HG03060 (cell line): ENCODE results near the gene FUS.
"Not testable (repeated sequence)": the region's sequence is repeated elsewhere in the genome, so short reads cannot be mapped to it uniquely, and the experiment has no call there.

Experiments
- ATAC-seq: cut with Tn5 transposase; IDR thresholded peaks from one replicate; pipeline ENCODE4 v1.9.1; 2021; ENCODE audit warnings: low read depth, moderate number of reproducible peaks; ENCODE audit not compliant: unreplicated experiment

Gene FUS

GRCh38 chr16:31143011-31143693, 36.8 kb upstream of the FUS start:
- no peak for ATAC-seq

GRCh38 chr16:31143694-31144148, 36.2 kb upstream of the FUS start:
- ATAC-seq, result no peak

- not testable (repeated sequence) for ATAC-seq
These were observed 35.5 kb upstream of the FUS start for GRCh38 chr16:31144418-31144817.

- ATAC-seq, result no peak
These were observed 34.4 kb upstream of the FUS start for GRCh38 chr16:31145398-31145990.

- ATAC-seq, result no peak
These were observed 32.4 kb upstream of the FUS start for GRCh38 chr16:31147574-31147973.

GRCh38 chr16:31148281-31148728, 31.6 kb upstream of the FUS start:
- ATAC-seq, result no peak

DNA sequence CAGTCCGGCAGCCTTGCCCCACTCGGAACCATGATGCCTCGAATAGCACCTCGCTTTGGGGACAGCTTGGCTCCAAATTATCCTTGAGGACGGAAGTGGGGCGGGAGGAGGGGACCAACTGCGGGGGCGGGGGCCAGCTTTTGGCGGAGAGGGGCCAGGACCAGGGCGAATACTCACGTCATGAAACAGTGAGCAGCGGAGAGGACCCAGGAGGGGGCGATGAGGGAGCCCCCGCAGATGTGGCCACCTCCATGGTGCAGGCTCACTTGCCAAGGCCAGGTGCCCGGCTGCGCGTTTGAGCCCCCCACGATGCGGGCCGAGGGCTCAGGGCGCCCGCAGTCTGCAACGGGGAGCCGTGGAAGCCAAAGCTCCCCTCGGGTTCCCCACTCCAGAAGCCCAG, 31.0 kb upstream of the FUS start:
- no peak for ATAC-seq

DNA sequence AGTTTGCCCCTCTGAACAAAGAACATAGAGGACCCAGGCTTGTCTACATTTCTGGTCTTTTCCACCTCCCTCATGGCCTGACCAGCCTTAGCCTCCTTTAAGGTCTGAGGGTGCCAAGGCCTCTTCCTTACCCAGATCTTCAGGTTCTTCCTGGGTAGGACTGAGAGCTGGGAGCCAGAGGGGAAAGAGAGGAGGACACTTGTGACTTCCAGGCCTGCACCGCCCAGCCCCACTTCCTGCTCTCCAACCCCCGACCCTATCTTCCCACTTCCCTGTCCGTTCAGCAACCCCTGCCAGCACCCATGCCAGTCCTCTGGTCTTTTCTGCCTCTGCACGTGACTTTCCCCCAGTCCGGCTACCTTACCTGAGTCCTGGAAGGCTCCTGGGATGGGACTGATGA, 30.6 kb upstream of the FUS start:
- no peak for ATAC-seq

- ATAC-seq, result no peak
These were observed 29.7 kb upstream of the FUS start, which contains the start of gene PRSS36 for GRCh38 chr16:31149894-31150890. Gene PRSS36, minus strand, starts transcription at chr16:31150066. Its CDS starts 31 bp downstream, at chr16:31150035.

DNA sequence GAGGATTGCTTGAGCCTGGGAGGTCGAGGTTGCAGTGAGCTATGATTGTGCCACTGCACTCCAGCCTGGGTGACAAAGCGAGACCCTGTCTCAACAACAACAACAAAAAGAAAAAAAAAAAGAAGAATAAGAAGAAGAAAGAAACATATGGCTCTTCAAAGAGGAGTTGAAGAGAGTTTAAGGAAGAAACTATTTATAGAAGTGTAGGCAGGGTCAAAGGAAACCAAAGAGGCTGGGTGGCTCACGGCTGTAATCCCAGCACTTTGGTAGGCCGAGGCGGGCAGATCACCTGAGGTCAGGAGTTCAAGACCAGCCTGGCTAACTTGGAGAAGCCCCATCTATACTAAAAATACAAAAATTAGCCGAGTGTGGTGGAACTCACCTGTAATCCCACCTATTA, 29.0 kb upstream of the FUS start:
- not testable (repeated sequence) for ATAC-seq

DNA sequence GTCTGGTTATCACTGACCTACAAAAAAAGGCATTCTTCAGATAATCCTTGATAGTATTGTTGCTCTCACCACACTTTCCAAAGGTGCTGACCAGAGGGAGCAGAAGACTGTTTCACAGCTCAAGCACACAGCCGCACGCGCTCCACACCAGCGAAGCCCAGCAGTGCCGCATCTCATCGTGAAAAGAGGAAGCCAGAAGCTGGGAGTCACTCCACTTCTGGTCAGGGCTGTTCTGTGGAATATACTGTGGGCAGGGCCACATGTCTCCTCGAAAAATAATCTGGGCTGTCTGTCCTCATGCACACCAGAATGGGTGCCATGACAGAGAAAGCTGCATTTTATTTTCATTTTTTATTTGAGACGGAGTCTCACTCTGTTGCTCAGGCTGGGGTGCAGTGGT, 22.8 kb upstream of the FUS start:
- no peak for ATAC-seq

DNA sequence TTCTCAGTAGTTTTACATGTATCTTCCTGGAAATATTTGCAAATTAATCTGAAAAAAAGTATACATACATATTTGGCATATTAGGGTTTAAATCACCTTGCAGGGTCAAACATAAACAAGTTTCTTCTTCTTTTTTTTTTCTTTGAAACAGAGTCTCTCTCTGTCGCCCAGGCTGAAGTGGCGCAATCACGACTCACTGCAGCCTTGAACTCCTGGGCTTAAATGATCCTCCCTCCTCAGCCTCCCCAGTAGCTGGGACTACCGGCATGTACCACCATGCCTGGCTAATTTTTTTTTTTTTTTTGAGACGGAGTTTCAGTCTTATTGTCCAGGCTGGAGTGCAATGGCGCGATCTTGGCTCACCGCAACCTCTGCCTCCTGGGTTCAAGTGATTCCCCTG, 12.6 kb upstream of the FUS start:
- no peak for ATAC-seq

DNA sequence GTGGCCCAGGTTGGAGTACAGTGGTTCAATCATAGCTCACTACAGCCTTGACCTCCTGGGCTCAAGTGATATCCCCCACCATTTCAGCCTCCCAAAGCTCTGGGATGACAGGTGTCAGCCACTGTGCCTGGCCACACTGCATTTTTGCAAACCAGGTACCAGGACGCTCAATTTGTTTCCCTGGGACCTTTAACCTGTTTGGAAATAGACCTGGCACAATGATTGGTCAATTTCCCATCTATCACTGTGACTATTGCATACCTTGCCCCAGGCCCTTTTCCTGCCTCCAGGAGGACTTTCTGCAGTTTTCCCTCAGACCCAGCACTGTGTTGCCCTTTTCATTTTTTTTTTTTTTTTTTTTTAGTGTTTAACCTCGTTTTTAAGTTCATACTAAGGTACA, 11.1 kb upstream of the FUS start:
- no peak for ATAC-seq

- not testable (repeated sequence) for ATAC-seq
These were observed 9.9 kb upstream of the FUS start for GRCh38 chr16:31170048-31170447.

- ATAC-seq, result no peak
These were observed 2.8 kb upstream of the FUS start for GRCh38 chr16:31177136-31177535.

DNA sequence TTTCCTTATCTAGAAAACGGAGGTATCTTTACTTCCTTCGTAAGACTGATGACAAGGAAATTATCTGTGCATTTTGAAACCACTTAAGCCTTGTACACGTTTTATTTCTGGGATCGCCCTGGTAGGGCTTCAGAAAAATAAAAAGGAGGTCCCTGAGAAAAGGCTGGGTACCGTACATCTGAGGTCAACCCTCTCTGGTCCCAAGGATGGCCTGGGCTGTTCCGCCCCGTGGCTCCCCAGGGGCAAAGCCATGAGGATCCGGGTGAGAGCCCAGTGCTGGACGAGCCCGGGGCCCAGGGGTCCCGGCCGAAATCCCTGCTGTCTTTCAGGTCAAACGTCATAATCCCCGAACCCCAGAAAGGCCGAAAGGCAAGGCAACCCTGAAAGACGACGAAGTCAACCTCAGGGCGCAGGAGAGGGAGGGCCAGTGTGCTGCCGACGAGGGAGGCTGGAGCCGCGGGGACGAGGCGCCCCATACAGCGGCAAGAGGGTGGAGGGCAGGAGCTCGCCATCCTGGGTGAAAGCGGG, 656 bp upstream of the FUS start:
- ATAC-seq, result no peak

DNA sequence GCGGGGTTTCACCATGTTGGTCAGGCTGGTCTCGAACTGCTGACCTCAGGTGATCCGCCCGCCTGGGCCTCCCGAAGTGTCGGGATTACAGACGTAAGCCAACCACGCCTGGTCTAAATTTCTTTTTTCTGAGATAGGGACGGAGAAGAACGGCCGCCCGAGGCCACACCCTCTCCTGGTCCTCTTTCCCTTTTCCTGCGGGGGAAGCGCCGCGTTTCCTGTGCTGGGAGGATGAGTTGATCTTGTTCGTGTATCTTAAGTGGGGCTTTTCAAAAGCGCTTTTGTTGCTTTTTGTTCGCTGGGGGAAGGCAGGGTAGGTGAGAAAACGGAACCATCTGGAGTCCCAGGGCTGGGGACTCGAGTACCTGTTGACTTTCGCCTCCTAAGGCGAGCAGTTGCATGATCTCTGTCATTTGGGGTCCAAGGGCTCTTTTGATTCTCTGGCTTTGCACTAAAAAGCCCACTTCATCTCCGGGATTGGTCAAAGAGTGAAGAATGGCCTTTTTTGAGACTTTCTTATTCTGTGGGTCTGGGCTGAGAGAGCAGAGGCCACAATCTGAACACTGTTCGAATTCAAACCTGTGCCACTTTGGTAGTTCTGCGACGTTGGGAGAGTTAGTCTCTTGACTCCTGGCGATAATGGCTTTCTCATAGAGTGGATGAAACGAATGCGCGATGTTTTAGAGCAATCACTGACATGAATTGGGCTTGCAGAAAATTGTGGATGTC, 1.3 kb downstream of the FUS start:
- no peak for ATAC-seq

DNA sequence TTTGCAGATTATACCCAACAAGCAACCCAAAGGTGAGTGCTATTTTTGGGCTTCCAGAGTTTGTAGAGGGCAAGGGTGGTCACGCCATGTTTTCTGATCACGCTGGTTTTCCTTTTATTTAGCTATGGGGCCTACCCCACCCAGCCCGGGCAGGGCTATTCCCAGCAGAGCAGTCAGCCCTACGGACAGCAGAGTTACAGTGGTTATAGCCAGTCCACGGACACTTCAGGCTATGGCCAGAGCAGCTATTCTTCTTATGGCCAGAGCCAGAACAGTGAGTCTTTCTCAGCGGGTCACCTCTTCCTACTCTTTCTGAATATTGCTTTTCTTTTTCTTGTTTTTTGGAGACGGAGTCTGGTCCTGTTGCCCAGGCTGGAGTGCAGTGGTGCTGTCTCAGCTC, 2.5 kb downstream of the FUS start:
- ATAC-seq, result no peak

DNA sequence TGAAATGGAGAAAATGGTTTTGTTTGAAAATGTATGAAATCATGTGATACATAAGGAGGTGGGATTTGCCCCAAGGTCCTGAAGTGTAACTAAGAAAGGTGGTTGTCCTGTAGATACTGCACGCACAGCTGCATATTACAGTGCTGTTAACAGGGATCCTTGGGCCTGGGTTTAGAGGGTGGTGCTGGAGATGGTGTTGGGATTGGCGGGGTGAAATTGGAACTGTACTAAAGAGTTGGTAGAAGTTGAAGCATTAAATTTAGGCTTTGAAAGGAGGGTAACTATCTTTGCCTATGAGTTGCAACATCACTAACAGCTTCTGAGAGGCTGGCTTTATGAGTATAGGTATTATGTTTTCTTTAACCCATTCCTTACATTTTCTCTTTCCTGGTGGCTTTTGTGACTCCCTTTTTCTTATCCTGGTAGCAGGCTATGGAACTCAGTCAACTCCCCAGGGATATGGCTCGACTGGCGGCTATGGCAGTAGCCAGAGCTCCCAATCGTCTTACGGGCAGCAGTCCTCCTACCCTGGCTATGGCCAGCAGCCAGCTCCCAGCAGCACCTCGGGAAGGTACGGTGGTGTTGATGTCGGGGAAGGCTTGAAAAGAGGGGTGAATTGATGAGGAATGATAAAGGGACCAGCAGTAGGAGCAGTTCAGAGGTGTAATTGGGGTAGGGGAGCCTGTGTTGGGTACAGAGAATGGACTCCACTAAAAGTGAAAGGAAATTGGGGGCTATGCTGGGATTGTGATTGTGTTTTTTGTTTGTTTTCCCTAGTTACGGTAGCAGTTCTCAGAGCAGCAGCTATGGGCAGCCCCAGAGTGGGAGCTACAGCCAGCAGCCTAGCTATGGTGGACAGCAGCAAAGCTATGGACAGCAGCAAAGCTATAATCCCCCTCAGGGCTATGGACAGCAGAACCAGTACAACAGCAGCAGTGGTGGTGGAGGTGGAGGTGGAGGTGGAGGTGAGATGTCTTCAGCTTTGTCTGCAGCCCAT, 3.8 kb downstream of the FUS start:
- no peak for ATAC-seq
